Activated naive CD4-positive, alpha-beta T cell (primary cell): ENCODE measurements around the gene GRID1.

Experiments used
- DNase-seq, 4 experiments: peaks; one replicate each; lab custom pipeline; 2025; lab: John Stamatoyannopoulos, UW

GRID1 gene

DNA sequence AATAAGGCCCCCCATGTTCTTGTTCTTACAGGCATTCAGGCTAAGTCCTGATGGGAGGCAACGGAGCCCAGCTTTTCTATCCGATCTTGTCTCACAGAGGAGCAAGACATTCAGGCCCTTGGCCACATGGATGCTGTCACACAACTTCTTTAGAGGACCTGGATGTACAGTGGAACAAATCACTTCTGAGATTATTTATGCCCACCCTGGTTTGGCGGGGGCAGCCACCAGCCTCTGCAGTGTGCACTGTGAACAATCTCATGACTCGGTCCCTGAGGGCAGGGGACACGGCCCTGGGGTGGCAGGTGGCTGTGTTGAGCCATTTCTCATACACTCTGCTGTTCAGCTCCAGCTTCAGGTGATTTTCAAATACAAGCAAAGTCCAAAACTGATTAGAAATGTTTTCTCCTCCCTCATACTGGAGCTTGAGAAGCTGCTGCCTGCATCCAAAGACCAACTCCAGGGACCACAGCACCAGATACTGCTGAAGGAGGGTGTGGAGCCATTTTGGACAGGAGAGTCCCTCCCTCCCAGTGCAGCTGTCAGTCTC, 441.3 kb downstream of the GRID1 start:
- DNase-seq = no peak

DNA sequence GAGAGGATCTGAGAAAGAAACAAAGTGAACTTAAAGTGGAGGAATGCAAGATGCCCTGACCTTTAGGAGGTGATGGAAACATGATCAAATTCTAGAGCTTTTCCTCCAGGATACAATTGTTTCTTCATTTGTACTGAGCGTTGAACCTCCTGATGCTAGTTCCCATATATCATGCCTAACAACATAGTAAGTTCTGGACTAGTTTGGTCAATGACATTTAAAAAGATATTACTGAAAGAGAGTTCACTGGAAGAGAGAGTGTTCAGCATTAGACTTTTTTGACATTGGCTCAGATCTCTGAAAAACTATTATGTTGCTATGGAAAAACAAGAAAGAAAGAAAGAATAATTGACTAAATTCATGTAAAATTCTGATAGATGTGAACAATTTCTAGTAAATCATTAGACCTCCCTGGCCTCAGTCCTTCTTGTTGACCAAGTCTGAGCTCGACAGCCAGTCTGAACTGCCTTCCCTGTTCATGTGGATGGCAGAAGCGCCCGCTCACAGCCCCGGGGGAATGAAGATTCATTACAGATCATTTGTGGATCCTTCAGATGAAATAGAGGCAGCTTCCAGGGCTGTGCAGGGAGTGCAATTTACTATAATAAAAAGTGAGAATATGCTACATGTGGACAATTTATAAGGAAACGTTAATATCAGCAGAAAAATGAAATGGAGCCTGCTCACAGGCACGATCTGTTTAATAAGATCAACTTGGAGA, 442.1 kb downstream of the GRID1 start:
- no peak for DNase-seq

DNA sequence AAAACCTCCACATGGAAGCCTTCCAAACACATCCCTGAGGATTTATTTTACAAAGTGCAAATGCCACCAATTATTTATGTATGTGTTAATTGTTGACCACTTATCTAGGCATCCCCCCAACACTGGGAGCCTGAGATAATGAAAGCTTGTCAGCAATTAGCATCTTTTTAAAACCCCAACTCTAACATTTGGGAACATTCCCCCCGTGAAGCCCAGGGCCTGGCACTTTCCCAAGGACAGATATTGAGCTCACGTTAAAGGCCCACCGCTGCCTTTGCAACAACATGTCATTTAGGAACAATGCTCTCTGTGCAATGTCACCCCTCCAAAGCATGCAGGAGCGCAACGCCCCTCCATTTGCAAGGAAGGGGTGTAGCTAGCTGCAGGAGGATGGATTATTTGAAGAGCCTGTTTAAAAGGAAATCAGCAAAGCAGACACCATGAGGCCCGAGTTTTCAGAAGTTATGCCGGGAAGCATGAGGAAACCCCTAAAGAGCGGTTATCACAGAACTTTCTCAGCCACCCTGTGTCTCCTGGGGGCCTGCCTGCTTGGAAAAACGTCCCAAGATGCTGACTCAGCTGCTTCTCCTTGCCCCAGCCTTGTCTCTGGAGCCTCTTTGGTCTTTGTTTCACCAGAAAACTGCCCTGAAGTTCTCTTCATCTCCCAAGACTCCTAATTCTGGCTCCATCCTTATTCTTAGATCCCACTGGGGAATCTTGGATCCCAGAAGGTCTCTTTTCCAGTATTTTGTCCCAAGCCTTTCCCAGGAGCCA, 444.1 kb downstream of the GRID1 start:
- DNase-seq = no peak

DNA sequence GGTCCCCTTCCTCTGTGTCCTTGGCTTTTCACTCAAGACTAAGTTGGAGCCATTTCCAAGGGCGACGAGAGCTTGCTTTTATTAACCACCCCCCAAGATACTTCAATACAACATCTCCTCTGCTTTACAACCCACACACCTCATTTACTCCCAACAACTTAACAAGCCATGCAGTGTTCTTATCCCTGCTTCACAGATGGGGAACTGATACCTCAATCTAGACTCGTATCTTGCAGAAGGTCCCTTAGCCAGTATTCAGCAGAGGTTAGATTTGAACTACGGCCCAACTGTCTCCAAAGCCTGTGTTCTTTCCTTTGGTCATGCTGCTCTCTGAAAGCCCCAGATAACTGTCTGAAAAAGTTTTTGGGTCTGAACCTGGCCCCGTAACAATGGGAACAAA, 444.8 kb downstream of the GRID1 start:
- no peak for DNase-seq

DNA sequence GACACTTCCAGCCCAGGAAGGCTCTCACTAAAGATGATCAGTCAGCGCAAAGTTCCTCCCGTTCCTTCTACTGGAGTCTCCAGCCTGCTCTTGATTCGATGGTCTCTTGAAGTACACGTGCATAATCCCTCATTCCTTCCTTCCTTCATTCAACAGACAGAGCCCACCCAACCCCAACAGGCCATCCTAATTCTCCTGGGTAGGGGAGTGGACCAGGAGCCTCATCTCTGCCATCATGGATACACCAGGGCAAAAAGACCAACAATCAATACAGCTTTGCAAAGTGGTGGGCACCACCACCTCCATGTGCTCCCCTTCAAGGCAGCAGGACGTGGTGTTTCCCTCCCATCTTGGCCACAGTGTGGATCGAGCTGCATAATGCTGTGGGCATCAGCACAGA, 446.3 kb downstream of the GRID1 start:
- DNase-seq = no peak

DNA sequence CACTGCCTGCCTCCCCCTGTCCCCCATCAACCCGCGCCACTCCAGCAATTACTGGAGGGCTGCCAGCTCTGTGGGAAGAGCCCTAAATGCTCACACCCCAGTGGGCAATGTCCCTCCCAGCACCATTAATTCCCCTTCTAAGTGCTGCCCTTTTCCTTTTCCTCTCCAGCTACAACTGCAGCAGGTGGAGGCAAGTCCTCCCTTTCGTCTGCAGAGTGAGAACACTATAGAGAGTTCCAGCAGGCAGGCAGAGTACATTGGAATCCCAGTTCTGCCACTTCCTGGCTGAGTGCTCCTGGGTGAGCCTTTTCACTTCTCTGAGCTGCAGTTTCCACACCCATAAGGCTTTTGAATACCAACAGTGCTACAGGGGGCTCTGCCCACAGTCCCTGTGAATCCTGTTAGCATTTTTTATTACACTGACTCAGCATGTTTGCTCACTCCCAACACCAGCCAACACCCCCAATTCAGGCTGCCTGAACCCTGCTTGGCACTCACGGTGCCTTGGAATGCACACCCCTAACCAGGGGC, 447.0 kb downstream of the GRID1 start:
- no peak for DNase-seq

DNA sequence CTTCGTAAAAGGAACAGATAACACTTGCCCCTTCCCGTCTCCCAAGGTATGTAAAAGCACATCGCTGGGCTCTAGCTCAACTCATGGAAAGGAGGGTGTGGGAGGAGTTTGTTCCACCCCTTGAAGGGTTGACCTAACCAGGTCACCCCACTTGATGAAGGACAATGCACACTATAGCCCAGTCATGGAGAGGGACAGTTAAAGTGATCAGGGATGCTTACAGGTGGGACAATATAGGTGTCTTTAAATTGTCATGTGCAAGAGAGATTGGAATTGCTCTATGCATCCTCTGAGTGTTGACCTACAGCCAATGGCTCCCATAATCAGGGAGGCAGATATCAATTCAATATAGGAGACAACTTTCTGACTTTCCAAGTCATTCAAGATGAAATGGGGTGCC, 448.2 kb downstream of the GRID1 start:
- DNase-seq = no peak

DNA sequence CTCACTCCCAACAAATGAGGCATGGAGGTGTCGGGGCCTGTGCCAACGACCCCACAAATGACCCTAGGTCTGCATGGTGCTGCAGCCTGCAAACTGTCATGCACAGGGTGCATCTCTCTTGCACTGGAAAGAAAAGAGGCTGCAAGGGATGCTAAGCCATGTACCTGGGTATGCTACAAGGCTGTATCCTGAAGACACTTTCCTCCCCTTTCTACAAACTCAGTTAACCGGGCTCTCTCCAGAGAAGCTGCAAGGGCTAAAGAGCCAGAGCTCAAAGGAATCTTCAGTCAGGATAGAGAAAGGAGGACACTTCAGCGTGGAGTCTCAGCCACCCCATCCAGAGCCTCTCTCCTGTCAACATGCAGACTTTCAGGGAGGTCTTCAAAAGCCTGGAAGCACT, 449.0 kb downstream of the GRID1 start:
- no peak for DNase-seq

DNA sequence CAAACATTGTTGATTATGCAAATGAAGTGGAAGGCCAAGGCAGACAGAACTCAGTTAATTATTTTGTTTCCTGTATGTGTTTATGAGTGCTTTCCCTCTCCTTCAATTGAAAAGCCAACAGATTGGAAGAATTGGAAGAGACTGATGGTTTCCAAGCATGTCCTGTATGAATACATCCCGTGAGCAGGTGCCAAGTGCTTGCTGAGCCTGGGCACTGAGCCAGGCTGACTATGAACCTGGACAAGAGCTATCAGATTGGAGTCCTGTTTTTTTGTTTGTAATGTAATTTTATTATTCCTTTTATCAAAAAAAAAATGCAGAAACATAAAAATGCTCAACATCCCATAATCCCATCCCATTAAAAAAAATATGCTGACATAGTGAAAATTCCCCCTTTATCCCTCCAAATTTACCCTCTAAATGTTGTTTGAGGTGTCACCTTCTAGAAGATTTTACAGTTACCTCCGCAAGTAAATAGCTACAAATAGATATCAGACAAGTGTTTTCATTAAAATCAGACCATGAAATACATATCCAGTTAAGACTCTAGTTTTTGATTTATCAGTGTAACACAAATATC, 449.5 kb downstream of the GRID1 start:
- DNase-seq = no peak

DNA sequence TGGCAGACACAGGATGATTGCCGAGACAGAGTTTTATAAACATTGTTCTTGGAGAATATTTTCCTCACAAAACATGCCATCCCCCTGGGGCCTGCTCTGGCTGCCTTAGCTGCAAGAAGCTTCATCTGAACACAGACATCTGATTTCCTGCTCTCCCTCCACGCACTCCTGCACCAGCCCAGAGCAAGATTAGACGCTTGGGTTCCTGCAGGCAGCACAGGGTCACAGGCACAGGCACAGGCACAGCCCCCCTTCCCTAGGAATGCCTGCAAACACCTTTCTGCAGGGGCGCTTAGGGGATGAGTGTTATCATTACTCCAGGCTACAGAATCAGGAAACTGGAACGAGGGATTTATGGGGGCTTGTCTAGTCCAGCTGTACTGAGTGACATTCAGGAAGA, 450.3 kb downstream of the GRID1 start:
- no peak for DNase-seq

DNA sequence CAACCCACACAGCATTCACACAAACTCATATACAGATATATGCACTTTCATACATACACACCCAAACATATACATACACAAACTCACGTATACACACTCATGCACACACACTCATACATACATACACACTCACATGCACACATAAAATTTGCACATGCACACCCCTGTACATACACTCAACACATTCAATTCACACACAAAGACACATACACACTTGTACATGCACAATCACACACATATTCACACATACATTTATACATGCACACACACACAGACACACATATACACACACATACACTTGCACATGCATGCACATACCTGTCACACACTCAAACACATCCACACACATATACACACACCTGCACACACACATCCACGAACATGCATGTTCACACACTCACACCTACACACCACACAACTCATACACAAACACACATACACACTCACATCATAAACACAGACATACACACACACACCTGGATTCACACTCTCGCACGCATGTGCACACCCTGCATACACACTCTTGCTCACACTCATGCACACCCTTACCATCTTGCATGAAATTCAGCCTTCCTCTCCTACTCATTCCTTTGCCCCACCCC, 451.2 kb downstream of the GRID1 start:
- DNase-seq = no peak

DNA sequence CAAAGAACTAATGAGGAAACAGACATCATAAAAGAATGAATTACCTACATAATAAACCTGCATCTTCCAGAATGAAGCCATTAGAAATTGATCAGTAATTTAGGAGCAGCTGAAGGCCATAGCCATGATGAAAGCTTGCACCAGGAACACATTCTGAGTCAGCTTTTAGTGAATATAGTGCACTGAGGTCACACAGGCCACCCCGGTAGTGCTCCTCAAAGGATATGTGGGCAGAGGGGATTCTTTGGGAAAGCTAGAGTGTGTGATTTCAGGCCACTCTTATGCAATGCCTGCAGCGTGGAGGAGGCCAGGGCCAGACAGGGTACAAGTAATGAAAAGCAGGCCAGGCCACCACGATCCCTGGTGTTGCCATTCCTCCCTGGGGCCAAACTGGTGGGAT, 451.9 kb downstream of the GRID1 start:
- no peak for DNase-seq

DNA sequence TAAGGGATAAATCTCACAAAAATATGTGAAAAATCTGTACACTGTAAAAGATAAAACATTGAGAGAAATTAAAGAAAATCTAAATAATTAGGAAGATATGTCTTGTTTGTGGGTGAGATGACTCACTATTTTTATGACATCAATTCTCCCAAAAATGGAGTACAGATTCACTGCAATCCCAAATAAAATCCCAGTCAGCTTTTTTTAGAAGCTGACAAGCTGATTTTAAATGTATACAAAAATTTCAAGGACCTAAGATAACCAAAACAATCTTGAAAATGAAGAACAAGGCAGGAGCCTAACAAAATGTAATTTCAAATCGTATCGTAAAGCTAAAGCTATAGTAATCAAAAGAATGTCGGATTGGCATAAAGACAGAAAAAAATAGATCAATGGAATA, 458.1 kb downstream of the GRID1 start:
- no peak for DNase-seq

DNA sequence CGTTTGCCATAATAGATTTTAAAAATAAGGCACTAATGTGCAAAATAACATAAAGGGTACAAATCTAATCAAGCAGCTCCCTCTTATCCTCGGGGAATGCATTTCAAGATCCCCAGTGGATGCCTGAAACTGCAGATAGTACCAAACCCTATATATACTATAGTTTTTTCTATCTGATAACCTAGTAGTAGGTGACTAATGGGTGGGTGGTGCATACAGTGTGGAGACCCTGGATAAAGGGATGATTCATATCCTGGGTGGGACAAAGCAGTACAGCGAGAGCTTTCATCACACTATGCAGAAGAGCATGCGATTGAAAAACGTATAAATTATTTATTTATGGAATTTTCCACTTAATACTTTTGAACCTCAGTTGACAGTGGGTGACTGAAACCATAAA, 464.5 kb downstream of the GRID1 start:
- DNase-seq = no peak

DNA sequence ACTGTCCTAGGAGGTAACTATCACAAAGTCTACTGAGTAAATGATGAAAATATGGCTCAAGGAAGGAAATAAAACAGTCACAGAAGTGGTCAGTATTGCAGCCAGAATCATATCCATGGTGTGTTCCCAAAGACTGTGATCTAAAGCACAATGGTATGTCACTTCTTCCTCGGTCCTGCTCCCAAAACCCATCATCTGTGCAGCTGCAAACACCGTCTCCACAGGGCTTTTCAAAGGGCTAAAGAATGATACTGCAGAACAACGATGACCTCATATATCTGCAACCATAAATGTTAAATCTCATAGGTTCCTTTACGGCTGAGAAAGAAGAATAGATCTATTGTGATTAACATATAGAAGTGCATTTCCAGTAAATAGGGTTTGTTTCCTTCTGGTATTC, 465.0 kb downstream of the GRID1 start:
- DNase-seq = no peak

DNA sequence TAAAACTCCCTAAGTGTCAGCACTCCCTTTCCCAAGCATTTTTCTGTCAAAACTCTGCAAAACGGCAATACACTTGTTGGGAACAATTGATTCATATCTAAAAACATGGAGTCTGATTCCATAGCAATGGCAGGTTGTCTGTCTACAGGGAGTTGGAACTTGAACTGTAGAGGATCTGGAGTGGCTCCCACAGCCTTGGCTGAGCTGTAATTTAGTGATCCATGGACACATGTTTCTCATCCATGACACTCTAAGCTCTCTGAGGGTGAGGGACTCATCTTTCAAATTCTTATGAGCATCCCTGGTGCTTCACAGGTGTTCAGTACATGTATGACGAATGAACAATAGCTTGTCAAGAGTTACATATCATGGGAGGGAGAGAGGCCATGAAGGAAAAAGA, 466.1 kb downstream of the GRID1 start:
- DNase-seq = no peak

DNA sequence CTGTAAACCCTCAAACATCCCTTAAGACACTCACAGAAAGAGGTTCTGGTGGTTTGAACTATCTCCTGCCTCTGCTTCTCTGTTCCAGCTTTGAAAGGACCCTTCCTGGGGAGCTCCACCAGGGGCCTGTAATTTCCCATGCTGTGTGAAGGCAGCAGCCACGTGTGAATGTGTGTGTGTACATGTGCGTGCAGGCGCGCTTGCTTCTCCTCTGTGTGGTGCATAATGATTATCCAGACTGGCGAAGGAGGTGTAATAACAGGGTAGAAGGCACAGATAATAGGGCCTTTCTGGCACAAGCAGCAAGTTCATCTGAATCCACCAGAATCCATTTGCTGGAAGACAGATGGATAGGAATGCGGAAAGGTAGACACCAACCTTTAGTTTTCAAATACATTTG, 466.5 kb downstream of the GRID1 start:
- DNase-seq = no peak

DNA sequence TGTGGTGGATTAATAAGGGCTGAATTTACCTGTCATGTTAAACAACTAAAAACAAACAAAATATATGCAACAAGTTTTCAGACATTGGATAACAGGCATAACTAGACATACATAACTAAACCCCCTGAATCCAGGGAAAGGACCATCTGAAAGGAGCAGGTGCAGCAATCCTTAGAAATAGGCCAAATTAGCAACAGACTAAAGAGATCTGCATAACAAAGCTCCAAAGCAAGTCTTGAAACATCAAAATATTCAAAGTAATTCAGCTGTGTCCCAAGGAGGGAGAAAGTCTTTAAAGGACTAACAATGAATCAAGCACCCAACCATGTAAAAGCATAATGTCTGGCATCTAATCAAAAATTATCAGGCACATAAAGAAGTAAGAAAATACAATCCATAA, 475.1 kb downstream of the GRID1 start:
- no peak for DNase-seq

DNA sequence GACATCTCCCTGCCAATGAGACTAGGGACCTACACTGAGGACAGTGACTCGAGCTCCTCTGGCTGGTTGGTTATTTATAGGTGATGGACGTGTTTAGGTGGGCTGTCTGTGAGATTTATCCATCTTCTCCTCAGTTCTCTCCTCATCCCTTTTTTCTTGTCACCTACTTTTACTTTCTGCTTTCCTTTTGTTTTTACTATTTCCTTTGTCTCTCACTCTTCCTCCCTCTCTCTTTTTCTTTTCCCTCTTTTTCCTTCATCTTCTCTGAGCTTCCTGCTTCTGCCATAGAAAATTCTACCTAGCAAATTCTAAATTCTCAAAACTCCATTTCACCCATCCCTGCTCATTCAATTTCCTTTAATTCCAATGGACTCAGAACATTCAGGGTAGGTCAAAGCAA, 478.0 kb downstream of the GRID1 start:
- DNase-seq = no peak

DNA sequence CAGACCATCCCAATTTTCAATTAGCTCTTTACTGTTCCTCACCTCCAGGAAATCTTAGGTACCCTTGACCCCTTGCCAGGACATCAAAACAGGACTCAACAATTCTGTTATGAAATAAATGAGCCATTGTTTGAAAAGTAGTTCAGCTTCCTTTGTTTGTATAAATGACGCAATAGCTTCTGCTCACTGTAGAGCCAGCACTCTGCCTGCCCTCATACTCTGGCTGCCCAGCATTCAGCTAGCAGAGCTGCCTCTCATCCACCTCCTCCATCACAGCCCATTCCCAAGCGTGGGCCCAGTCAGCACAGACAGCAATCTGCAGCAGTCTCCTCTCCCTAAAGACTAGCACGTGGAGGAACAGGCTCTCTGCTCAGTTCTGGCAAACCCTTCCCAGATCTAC, 478.6 kb downstream of the GRID1 start:
- DNase-seq = no peak

DNA sequence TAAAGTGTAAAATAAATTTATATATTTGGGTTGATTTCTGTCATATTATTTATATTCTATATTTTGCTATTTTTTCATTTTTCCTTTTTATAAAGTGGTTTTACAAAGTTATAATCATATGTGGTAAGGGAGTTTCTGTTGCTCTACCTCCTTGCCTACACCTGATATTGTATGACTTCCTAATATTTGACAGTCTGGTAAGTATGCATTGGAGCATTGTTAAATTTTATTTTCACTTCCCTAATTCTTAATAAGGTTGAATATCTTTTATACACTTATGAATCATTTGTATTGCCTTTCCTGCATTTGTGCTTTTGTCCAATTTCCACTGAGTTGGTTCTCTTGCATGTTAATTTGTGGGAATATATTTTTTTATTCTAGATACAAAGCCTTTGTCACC, 492.4 kb downstream of the GRID1 start:
- no peak for DNase-seq

DNA sequence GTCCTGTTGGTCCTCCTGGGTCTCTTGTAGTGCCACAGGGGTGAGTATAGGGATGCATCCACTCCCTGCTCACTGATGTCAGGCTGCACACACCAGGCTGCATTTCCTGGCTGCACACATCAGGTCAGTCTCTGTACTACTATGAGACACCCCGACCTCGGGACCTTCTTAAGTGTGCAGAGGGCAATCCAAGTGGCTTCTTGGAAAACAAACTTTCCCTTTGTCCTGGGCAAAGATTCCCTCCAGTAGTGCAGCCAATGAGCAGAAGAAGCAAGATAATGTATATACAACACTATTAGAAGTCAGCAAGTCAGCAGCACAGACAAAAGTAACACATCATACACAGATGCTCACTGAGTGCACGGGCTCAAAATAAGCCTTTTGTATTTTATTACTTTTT, 493.5 kb downstream of the GRID1 start:
- no peak for DNase-seq
